DMS53 treated with DMSO at 0.1 percent for 48 hours (cell line): ENCODE measurements around the gene PUM2.

Source experiments
- DNase-seq: peaks from one replicate; lab custom pipeline; 2025; ENCODE audit not compliant: unreplicated experiment; lab: John Stamatoyannopoulos, UW

The PUM2 gene

DNA sequence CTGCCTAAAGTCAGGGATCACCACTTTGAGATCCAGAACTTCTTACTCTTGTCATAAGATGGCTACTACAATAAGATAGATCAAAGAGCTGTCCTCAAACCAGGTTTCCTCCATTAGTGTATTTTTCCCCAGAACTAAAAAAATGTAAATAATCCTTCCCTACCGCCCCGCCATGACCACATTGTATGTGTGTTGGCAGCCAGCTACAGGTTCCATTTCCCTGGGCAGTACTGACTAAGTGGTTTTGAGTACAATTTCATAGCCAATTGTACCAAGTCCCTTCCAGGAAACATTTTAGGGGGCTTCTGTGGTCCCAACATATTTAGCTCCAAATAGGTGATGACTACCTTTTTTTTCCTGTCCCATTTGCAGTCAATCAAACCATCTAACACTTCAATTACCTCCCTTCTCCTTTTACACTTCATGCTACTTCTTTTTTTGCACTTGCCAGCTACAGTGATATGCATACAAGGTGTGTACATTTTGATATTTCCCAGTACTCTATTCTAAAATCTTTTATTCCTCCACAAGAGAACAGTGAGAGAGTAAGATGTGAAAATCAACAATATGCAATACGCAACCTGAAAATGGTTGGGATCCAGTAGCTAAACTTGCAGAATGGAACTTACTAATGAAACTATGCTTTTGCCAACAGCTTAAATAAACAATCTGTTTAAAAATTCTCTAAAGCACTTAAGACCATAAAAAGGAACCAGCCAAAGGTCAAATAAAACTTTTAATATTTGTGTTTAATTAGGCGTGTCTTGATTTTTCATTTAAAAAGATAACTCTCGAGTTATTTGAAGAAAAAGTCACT is 3.9 kb downstream of the PUM2 start:
- DNase-seq = no peak

DNA sequence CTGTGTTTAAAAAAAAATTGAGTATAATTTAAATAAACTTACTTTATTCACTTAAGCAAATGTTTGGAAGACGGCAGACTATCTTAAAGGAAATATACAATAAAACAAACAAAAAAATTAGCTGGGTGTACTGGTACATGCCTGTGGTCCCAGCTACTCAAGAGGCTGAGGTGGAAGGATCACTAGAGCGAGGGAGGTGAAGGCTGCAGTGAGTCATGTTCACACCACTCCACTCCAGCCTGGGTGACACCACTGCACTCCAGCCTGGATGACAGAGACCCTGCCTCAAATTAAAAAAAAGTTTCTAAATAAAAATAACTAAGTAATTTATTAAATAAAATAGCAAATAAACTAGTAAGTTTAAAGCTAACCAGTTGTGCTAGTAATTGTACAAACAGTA is 7.5 kb downstream of the PUM2 start:
- no peak for DNase-seq

DNA sequence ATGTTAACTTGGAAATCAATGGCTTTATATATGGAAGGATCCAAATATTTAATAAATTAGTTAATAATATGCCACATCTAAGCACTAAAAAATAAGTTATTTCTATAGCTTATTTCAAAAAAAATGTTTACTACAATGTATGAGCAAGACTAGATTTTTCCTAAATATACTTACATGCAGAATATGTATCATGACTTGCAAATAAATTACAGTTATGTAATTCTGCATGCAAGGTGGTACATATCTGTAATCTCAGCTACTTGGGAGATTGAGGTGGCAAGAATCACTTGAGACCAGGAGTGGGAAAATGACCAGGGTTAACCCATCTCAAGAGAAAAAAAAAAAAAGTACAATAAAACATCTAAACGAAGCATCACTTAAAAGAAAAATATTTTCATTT is 11.6 kb downstream of the PUM2 start:
- no peak for DNase-seq

DNA sequence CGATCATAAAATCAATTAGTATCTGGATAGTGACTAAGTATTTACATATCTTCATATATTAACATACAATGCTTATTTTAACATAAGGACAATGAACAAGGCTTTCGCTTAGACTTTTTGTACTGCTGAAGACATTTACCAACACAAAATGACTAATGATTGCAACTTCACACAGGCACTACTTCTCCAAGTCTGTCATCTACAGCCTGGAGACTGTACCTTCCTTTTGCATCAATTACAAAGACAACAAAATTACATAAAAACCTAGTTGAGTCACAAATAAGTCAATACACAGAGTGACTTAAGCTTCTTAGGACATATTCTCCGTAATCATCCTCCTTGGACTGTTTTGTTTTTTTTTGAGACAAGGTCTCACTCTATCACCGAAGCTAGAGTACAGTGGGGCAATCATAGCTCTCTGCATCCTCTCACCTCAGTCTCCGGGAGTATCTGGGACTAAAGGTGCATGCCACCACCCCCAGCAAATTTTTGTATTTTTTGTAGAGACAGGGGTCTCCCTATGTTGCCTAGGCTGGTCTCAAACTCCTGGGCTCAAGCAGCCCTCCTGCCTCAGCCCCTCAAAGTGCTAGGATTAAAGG is 15.9 kb downstream of the PUM2 start:
- DNase-seq = no peak

DNA sequence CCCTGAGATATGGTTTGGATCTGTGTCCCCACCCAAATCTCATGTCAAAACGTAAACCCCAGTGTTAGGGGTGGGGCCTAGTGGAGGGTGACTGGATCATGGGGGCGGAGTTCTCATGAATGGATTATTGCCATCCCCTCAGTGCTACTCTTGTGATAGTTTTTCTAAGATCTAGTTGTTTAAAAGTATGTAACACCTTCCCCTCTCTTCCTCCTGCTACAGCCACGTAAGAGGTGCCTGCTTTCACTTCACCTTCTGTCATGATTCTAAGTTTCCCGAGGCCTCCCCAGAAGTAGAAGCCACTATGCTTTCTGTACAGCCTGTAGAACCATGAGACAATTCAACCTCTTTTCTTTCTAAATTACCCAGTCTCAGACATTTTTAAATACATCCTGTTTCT is 16.9 kb downstream of the PUM2 start:
- no peak for DNase-seq

DNA sequence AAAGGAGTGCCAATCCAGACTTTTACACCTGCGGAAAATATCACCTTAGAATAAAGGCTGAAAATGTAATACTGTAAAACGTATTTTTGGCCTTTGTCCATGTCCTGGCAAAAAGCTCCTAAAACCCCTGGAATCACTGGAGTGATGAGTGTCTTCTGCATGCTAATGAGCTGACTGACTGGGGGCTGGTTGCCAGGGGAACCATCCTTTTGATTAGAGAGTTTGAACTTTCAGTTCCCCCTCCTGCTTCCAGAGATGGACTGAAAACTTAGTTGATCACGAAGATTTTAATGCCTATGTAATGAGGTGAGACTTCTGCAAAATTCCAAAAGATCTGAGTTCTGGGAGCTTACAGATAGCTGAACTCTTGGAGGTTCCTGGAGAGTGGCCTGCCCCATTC is 20.5 kb downstream of the PUM2 start:
- DNase-seq = no peak

DNA sequence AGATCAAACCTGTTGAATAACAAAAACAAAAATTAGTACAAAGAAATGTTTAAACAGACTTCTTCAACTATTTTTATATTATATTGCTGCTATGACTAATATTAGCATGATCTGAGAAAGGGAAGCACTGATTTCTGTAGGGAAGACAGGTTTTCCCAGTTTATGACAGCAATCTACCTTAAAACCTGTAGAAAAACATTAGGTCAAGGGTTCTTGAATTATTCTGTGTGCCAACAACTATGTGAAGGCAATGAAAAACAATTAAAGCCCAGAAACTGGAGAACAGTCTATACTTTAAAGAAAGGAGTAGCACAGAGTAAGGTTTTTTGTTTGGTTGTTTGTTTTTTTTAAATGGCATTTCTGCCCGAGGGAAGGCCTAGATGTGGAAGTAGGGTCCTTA is 23.3 kb downstream of the PUM2 start:
- no peak for DNase-seq

DNA sequence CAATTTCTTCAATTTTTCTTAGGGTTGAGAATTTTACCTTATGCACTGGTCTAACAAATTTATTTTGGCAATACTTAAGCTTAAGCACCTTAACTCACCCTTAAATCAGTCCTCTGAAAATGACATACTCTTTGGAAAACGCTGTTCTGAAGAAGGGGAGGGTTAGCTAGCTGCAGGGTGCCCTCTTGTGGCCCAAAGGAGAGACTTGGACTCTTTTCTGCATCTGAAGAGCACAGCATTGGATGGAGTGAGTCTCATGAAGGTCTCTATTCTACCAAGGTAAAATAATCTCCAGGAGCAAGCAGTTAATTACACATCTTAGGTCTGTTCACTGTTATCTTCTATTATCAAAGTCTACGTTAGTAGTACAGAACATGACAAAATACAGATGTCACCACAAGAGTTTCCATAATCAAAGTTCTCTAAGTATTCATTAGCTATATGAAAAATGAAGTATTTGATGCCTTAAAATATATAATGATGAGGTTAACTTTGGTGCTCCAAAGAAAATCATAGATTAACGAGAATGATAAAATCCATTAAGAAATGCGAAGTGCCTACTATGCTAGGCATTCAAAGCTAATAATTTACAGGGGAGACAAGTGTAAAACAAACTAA is 24.4 kb downstream of the PUM2 start:
- DNase-seq = peak; percentile 34

DNA sequence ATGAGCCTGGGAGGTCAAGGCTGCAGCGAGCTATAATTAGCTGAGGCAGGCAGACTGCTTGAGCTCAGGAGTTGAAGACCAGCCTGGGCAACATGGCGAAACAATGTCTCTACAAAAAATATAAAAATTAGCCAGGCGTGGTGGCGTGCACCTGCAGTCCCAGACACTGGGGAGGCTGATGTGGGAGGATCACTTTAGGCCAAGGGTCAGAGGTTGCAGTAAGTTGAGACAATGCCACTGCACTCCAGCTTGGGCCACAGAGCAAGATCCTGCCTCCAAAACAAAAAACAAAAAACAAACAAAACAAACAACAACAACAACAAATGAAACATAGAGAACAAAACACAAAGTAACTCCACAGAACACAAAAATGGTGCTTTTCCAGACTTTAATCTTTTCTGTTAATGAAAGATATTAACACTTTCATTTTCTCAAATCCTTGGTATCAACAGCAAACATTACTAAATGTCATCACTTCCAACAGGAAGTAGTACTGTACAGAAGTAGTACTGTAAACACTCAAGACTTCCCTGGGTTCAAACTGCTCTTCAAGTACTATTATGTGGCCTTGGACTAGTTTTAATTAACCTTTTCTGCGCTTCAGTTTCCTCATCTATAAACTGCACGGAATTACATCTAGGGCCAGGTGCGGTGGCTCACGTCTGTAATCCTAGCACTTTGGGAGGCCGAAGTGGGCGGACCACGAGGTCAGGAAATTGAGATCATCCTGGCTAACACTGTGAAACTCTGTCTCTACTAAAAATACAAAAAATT is 27.9 kb downstream of the PUM2 start:
- peak; percentile 23 for DNase-seq

DNA sequence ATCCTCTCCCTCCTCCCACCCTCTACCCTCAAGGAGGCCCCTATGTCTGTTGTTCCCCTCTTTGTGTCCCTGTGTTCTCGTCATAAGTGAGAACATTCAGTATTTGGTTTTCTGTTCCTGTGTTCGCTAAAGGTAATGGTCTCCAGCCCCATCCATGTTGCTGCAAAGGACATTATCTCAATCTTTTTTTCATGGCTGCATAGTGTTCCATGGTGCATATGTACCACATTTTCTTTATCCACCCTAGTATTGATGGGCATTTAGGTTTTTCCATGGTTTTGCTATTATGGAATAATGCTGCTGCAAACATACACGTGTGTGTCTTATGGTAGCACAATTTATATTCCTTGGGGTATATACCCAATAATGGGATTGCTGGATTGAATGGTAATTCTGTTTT is 33.0 kb downstream of the PUM2 start:
- no peak for DNase-seq

DNA sequence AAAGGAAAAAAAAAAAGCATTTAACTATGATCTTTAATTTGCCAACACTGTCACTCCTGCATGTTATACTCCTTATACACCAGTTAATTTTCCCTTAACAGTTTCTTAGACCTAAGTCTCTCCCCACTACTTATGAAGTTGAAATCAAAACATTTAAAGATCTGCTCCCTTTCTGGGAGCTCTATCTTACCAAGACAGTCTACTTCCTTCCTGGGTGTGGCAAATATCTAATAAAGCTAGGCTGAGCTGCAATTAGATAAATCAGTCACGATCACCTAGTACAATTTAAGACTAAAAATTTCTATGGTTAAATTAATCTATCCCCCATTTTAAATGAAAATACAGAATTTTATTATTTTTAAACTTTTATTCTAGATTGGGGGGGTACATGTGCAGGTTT is 33.4 kb downstream of the PUM2 start:
- no peak for DNase-seq

DNA sequence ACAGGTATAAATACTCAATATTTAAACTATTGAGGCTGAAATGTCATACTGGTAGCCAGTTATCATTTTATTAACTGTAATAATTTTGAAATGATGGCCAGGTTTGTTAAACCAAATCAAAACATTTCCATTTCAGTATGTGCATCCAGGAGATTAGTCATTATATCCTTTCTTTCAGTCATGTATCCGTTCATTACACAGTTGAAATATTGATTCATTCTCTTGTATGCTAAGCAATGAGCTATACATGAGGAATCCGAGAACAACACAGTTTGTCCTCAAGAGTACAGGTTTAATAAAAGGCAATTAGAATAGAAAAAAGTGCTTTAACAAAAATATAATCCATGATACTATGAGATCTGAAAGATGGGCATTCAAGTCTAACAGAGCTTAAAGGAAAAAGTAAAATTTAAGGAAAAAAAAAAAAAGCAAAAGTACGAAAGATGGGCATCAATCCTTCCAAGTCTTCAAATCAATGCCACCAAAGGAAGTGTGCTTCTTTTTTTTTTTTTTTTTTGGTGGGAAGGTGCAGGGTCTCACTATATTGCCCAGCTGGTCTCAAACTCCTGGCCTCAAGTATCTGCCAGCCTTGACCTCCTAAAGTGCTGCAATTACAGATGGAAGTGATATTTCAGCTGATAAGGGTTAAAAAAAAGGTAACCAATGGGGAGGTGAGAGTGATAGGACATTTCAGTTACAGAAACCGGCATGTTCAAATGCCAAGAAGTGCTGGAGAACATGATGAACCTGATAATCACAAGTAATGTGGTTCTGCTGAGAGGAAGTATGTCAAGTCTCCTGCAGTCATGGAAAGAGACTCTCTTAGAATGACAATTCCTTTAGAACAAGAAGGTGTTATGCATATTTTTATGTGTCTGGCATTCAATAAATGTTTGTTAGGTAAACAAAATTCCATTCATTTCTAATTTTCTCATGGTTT is 35.8 kb downstream of the PUM2 start:
- DNase-seq = no peak

DNA sequence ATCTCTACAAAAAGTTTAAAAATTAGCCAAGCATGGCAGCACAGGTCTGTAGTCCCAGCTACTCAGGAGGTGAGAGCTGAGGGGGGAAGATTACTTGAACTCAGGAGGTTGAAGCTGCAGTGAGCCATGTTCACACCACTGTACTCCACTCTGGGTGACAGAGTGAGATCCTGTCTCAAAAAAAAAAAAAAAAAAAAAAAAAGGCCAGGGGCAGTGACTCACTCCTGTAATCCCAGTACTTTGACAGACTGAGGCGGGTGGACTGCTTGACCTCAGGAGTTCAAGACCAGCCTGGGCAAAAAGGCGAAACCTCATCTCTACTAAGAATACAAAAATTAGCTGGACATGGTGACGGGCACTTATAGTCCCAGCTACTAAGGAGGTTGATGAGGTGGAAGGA is 37.0 kb downstream of the PUM2 start:
- no peak for DNase-seq

DNA sequence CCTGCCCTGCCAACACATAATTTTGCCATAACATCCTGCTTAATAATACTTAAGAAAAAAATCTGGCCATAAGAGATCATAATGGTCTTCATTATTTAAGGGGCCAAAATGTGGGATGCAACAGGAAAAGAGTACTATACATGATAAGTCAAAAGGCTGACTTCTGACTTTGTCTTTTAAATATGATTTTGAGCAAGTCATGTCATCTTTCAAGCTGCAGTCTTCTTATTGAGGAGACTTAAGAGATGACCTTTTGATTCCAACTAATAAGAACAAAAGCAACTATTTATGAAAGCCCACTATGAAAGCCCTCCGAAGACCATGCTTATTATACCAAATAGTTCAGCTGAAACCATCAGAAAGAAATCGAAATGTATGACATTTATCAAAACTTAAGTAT is 41.6 kb downstream of the PUM2 start:
- no peak for DNase-seq

DNA sequence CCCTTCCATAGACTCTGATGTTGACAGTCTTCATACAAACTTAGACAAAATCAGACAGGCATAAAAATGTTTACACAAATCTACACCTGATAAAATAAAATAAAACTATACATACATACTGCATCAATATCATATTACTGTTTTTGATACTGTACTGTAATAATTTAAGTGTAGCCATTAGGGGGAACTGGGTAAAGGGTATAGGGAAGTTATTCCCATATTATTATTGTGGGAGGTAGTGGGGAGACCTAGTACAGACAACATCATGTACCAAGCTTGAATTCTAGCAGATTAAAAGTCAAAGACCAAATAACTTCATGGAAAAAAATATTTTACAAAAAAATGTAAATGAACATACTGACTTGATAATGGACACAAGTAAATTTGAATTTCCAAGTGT is 43.3 kb downstream of the PUM2 start:
- no peak for DNase-seq

DNA sequence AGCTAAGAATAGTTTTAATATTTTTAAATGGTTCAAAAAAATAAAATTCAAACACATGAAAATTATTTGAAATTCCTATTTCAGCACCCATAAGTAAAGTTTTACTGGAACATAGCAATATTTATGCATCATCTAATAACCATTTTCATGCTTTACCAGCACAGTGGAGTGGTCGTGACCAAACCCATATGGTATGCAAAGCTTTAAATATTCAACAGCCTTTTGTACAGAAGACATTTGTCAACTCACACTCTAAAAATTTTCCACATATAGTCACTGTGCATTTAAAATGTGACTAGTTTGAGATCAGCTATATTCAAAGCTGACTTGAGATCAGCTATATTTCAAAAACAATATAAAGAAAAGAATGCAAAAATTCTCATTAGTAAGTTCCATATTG is 46.2 kb downstream of the PUM2 start:
- DNase-seq = no peak

DNA sequence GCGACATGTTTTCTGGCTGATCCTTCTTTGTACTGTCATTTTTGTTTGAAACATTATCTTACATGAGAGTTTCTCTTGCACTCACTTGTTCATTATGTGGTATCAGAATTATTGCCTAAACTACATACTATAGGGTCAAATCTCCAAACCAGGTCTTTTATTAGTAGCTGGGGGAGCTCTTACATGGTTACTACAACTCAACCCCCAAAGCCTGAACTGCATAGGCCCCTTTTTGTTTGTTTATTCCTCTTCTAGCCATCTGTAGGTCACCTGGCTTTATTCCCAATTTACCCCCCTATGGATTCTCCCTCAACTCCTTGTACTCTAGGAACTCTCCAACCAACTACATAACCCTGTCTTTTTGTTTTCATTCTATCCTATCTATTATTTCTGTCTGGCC is 46.7 kb downstream of the PUM2 start:
- DNase-seq = no peak

DNA sequence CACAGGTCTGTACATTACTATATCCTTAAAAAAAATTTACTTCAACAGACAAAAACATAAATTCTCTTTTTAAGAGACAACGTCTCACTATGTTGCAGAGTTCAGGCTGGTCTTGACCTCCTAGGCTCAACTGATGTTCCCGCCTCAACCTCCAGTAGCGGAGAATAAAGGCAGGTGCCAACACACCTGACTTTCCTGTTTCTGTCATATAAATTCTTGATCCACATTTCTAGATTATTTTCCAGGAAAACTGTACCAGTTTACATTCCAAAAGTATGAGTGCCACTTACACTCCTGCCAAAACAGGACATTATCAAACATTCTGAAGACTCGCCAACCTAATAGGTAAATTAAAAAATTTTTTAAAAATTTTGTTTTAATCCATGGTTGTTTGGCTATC is 48.6 kb downstream of the PUM2 start:
- DNase-seq = no peak

DNA sequence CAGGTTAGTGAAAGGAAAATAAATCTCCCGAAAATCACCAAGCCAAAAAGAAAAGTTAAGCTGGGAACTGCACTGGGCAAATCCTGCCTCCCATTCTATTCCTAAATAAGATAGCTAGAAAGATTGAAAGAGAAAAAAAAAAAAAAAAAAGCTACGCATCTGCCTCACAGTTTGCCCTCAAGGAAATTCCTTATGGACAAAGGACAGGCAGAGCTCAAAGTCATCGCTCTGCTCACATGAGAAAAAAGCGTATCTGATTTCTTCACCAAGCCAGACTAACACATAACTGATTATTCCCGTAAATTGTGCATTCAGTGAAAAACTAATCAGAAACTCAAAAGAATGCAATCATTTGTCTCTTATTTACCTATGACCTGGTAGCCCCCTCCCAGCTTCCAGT is 50.0 kb downstream of the PUM2 start:
- DNase-seq = no peak

DNA sequence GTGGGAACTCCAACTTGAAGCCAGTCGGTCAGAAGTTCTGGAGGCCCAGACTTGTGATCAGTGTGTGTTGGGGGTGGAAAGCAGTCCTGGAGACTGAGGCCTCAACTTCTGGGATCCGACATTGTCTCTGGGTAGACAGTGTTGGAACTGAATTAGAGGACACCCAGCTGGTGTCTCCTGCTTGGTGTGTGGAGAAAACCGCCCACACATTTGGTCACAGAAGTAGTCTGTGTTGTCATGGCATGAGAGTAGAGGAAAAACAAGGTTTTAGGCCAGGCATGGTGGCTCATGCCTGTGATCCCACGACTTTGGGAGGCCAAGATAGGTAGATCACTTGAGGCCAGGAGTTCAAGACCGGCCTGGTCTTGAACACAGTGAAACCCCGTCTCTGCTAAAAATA is 51.5 kb downstream of the PUM2 start:
- no peak for DNase-seq

DNA sequence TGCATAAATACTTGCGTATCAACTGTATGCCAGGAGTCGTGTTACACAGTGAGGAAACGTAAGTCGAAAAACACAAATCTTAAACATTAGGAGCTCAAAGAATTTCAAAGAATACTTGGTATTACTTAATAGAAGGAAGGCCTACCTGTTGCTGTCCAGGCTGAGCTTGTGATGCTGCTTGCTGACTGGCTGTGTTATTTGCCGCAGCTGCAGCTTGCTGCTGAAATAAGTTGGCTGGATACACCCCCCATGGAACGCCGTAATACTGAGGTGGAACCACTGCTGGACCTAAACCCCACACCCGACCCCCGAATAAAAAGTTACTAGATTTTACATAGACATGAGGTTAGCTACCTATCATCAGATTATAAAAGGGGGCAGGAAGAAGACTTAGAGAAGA is 56.4 kb downstream of the PUM2 start:
- no peak for DNase-seq
